Right atrium auricular region (tissue), 2 donors: ENCODE data around the gene SOCS6. TPM values are rescaled to one million over a fixed set of nuclear protein-coding genes. Genes with fewer than 3 reads are reported as not detected.
"Not testable (repeated sequence)": the region's sequence is repeated elsewhere in the genome, so short reads cannot be mapped to it uniquely, and the experiment has no call there.

Experiments used
- DNase-seq: peaks from one replicate; pipeline ENCODE4 v3.0.0-alpha.2; 2019; ENCODE audit warnings: low spot score
- H3K27ac ChIP-seq, 2 donors: fragments of 200-600 bp; sonication (generic); 1 replicate in 1 of 2; 2 replicates in 1 of 2; pipeline ENCODE4 v1.5.1; 2016 to 2019
- H3K27me3 ChIP-seq, 2 donors: fragments of 200-600 bp; sonication (generic); one replicate each; pipeline versions ENCODE4 v1.5.1 to v1.6.0; 2017 to 2019
- H3K36me3 ChIP-seq: fragments of 200-600 bp; sonication (generic); one replicate; pipeline ENCODE4 v1.5.1; 2016
- H3K4me1 ChIP-seq, 2 donors: fragments of 200-600 bp; sonication (generic); one replicate each; pipeline versions ENCODE4 v1.5.1 to v1.6.0; 2017 to 2019
- H3K4me3 ChIP-seq, 2 donors: fragments of 200-600 bp; sonication (generic); 1 replicate in 1 of 2; 2 replicates in 1 of 2; pipeline ENCODE4 v1.5.1; 2017 to 2019; ENCODE audit warnings: mild to moderate bottlenecking in 1 of 2, moderate library complexity in 1 of 2
- H3K9me3 ChIP-seq, 2 donors: fragments of 200-600 bp; sonication (generic); one replicate each; pipeline ENCODE4 v1.5.1; 2019
- total RNA-seq, 2 donors: library from RNA; depleted of rRNA; stranded (reverse); fragments of >200 nt; gene quantifications; one replicate each; pipeline ENCODE4 v1.1.0, GENCODE V29; 2016
- TF ChIP-seq, protein P1 (sequence below), 2 donors: fragments of 200-600 bp; sonication (generic); IDR thresholded peaks; one replicate each; pipeline ENCODE4 v1.5.1; 2019; ENCODE audit warnings: antibody characterized with exemption in 2 of 2

SOCS6 gene
- total RNA-seq, 2 donors from 2014 or later: 16.2 to 18.7 TPM

DNA sequence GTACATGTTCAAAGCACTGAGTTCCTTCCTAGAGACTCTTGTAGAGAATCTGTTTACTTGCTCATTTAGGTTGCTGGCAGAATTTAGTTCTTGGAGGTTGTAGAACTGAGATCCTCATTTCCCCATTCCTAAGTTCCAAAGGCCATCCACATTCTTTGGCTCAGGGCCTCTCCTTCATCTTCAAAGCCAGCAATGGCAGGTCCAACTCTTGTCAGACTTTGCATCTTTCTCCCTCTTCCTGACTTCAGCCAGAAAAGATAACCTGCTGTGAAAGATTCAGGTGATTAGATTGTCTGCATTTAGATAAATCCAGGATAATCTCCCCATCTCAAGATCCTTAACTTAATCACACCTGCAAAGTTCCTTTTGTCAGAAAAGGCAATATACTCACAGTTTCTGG, 51.1 kb downstream of the SOCS6 start:
- peaks cover 4% of the 10 kb centered on the region for H3K36me3 ChIP-seq
- H3K27me3 ChIP-seq: no peaks in the 10 kb centered on the region
- peaks cover 0 to 6% of the 10 kb centered on the region in 2 donors for H3K4me1 ChIP-seq
- DNase-seq: no peak
- no peak overlapping the region for H3K27ac ChIP-seq
- H3K4me3 ChIP-seq: no peak overlapping the region
- TF ChIP-seq, protein P1, sequence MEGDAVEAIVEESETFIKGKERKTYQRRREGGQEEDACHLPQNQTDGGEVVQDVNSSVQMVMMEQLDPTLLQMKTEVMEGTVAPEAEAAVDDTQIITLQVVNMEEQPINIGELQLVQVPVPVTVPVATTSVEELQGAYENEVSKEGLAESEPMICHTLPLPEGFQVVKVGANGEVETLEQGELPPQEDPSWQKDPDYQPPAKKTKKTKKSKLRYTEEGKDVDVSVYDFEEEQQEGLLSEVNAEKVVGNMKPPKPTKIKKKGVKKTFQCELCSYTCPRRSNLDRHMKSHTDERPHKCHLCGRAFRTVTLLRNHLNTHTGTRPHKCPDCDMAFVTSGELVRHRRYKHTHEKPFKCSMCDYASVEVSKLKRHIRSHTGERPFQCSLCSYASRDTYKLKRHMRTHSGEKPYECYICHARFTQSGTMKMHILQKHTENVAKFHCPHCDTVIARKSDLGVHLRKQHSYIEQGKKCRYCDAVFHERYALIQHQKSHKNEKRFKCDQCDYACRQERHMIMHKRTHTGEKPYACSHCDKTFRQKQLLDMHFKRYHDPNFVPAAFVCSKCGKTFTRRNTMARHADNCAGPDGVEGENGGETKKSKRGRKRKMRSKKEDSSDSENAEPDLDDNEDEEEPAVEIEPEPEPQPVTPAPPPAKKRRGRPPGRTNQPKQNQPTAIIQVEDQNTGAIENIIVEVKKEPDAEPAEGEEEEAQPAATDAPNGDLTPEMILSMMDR (IDR thresholded peaks at IDR 0.05): no peak
- peaks cover 0 to 2% of the 10 kb centered on the region in 2 donors for H3K9me3 ChIP-seq

DNA sequence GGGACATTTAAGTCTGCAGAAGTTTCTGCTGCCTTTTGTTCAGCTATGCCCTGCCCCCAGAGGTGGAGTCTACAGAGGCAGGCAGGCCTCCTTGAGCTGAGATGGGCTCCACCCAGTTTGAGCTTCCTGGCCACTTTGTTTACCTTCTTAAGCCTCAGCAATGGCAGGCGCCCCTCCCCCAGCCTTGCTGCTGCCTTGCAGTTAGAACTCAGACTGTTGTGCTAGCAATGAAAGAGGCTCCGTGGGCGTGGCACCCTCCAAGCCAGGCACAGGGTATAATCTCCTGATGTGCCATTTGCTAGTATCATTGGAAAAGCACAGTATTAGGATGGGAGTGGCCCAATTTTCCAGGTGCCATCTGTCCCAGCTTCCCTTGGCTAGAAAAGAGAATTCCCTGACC, 59.6 kb downstream of the SOCS6 start:
- not testable (repeated sequence) for H3K9me3 ChIP-seq, H3K27ac ChIP-seq, H3K4me1 ChIP-seq, H3K27me3 ChIP-seq, DNase-seq, H3K4me3 ChIP-seq
- H3K36me3 ChIP-seq: peaks cover 12% of the 10 kb centered on the region

DNA sequence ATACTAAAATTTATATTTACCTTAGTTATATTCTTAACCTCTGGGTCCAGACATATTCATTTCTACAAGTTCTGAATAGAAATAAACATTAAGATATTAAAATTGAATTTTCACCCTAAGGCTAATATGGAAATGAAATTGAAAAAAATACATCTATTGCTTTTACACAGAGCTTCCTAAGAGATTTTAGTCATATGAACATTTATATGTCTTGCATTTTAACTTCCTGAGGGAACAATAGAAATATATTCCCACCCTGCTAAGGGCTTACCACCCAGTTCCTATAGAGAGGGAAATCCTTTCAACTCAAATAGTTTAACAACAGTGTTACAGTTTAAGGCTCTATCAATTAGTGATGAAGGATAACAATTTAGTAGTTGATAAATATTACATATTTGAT, 60.5 kb downstream of the SOCS6 start:
- no peak for DNase-seq
- H3K4me3 ChIP-seq: no peak overlapping the region
- H3K27ac ChIP-seq: no peak overlapping the region
- H3K36me3 ChIP-seq: peaks cover 12% of the 10 kb centered on the region
- H3K4me1 ChIP-seq: no peaks in the 10 kb centered on the region
- no peaks in the 10 kb centered on the region for H3K9me3 ChIP-seq
- H3K27me3 ChIP-seq: no peaks in the 10 kb centered on the region
- TF ChIP-seq, protein P1 (IDR thresholded peaks at IDR 0.05): no peak

DNA sequence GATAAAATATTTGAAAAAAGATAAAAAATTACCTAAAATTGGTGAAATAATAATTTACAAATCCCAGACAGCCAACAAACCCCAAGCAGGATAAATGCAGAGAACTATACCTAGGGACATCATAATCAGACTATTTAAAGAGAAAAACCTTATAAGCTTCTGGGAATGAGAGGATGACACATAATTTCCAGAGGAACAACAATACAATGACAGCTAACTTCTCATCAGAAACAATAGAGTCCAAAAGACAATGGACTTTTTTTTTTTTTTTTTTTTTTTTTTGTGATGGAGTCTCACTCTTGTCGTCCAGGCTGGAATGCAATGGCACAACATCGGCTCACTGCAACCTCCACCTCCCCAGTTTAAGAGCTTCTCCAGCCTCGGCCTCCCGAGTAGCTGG, 65.2 kb downstream of the SOCS6 start:
- Histone ChIP-seq H3K27me3 (no peaks in the 10 kb centered on the region), H3K4me1 (no peaks in the 10 kb centered on the region), H3K4me3 (no peak overlapping the region), H3K27ac (no peak overlapping the region), H3K36me3 (peaks cover 12% of the 10 kb centered on the region), H3K9me3 (no peaks in the 10 kb centered on the region)
- DNase-seq: no peak
- TF ChIP-seq, protein P1 (IDR thresholded peaks at IDR 0.05): no peak

DNA sequence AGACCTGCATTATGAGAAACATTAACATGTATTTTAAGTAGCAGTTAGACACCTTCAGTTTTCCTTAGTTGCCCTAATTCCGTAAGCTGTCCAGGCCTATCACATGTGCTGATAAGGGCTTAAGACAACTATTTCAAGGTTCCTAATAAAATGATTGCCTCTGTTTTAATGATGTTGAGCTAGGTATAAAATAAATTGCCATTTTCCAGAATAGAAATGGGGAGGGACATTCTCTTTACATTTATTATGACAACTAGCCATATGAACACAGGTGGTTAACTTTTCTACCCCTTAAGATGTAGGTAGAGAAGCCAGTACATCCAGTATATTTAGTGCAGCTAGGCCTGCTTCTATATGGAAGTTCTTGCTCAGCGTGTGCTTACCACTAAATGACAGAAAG, 65.9 kb downstream of the SOCS6 start:
- Histone ChIP-seq H3K9me3 (no peaks in the 10 kb centered on the region), H3K27ac (no peak overlapping the region), H3K4me3 (no peak overlapping the region), H3K27me3 (no peaks in the 10 kb centered on the region), H3K4me1 (no peaks in the 10 kb centered on the region), H3K36me3 (peaks cover 12% of the 10 kb centered on the region)
- TF ChIP-seq, protein P1 (IDR thresholded peaks at IDR 0.05): no peak
- DNase-seq: no peak

DNA sequence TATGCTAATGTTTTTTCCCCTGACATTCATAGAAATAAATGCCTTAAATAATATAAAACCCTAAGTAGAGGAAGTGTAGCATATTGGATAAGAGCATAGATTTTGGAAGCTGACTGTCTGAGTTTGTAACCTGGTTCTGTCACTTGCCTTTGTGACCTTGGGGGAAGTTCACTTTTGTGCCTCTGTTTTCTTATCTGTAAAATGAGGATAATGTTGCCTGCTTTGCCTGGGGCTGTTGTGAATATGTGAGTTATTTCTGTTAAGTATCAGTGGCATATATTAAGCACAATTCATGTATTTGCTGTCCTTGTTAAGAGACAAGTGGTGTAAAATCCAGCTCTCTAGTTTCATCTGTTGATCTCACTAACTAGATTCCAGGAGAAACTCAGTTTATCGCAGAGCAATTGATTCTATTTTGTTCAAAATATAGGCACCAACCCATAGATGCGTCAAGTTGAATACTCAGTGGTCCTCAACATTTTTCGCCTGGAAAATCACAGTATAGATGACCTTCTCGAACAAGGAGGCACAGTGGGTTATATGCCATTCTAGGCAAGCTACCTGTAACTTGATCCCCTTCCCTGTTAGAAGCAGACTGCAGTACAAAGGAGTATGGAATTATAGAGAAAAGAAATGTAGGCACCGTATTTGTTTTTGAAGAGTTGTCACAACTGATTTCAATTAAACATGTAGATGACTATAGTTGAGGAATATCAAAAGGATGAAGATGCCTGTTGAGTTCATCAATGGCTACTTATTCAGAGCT, 67.0 kb downstream of the SOCS6 start:
- Histone ChIP-seq H3K36me3 (peaks cover 12% of the 10 kb centered on the region), H3K4me3 (no peak overlapping the region), H3K27ac (no peak overlapping the region), H3K27me3 (no peaks in the 10 kb centered on the region), H3K9me3 (no peaks in the 10 kb centered on the region), H3K4me1 (no peaks in the 10 kb centered on the region)
- TF ChIP-seq, protein P1 (IDR thresholded peaks at IDR 0.05): no peak
- no peak for DNase-seq

DNA sequence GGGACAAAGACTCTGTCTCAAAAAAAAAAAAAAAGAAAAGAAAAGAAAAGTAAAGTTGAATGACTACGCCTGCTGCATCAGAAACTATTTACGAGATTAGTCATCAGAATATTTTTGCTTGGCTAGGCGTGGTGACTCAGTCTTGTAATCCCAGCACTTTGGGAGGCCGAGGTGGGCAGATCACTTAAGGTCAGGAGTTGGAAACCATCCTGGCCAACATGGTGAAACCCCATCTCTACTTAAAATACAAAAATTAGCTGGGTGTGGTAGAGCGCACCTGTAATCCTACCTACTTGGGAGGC, 69.2 kb downstream of the SOCS6 start:
- H3K36me3 ChIP-seq, H3K27ac ChIP-seq, H3K9me3 ChIP-seq, H3K27me3 ChIP-seq, H3K4me1 ChIP-seq, DNase-seq, H3K4me3 ChIP-seq: not testable (repeated sequence)
